LNCAP (cell line): ENCODE measurements around the gene FBXW7.

Experiments
- CTCF ChIP-seq: fragments of 450-650 bp; IDR thresholded peaks from 2 replicates; pipeline ENCODE4 v1.5.1; 2017; ENCODE audit warnings: mild to moderate bottlenecking

Gene FBXW7

GRCh38 chr4:152535903-152536544 is at the start of gene FBXW7:
Gene FBXW7, minus strand, starts transcription at chr4:152536092. Its CDS starts 124,289 bp downstream, at chr4:152411803.
- TF ChIP-seq CTCF, result no peak

GRCh38 chr4:152585023-152585441 is 49.1 kb upstream of the FBXW7 start:
- no peak for TF ChIP-seq CTCF

- no peak for TF ChIP-seq CTCF
Measured at GRCh38 chr4:152581536-152582160, 45.8 kb upstream of the FBXW7 start.

- TF ChIP-seq CTCF, result no peak
Measured at GRCh38 chr4:152579916-152580315, 44.0 kb upstream of the FBXW7 start.

GRCh38 chr4:152579107-152579764 is 43.3 kb upstream of the FBXW7 start:
- TF ChIP-seq CTCF, result no peak

GRCh38 chr4:152578670-152579069 is 42.8 kb upstream of the FBXW7 start:
- no peak for TF ChIP-seq CTCF

- no peak for TF ChIP-seq CTCF
Measured at GRCh38 chr4:152577708-152578396, 42.0 kb upstream of the FBXW7 start.
